RWPE2 (cell line): ENCODE results near the gene TRIM72.

Source experiments
- ATAC-seq: fragments of 200-7000 bp; cut with Tn5 transposase; 3 replicates; pipeline ENCODE4 v1.9.1; 2021; ENCODE audit warnings: low read depth
- DNase-seq: peaks from one replicate; pipeline ENCODE4 v3.0.0-alpha.2; 2020; ENCODE audit warnings: low spot score
- H3K27ac ChIP-seq: fragments of 450-650 bp; 2 replicates; pipeline ENCODE4 v1.5.1; 2017; ENCODE audit warnings: mild to moderate bottlenecking; ENCODE audit not compliant: poor library complexity, severe bottlenecking
- H3K27me3 ChIP-seq: fragments of 250-450 bp; sonication (Bioruptor Pico); 2 replicates; pipeline ENCODE4 v1.5.1; 2021; ENCODE audit warnings: mild to moderate bottlenecking, moderate library complexity; ENCODE audit not compliant: insufficient read depth, poor library complexity, severe bottlenecking
- H3K36me3 ChIP-seq: fragments of 250-450 bp; sonication (Bioruptor Pico); 2 replicates; pipeline ENCODE4 v1.5.1; 2020; ENCODE audit warnings: low read depth, mild to moderate bottlenecking, moderate library complexity
- H3K4me1 ChIP-seq: fragments of 250-450 bp; sonication (Bioruptor Pico); 2 replicates; pipeline ENCODE4 v1.5.1; 2021; ENCODE audit warnings: mild to moderate bottlenecking, moderate library complexity; ENCODE audit not compliant: insufficient read depth, poor library complexity, severe bottlenecking
- H3K4me3 ChIP-seq: fragments of 250-450 bp; sonication (Bioruptor Pico); 2 replicates; pipeline ENCODE4 v1.5.1; 2021; ENCODE audit warnings: mild to moderate bottlenecking, moderate library complexity; ENCODE audit not compliant: severe bottlenecking
- H3K9me3 ChIP-seq: fragments of 250-450 bp; sonication (Bioruptor Pico); 2 replicates; pipeline ENCODE4 v1.5.1; 2021; ENCODE audit warnings: mild to moderate bottlenecking, moderate library complexity; ENCODE audit not compliant: severe bottlenecking
- CTCF ChIP-seq: fragments of 450-650 bp; IDR thresholded peaks from one replicate; pipeline ENCODE4 v1.5.1; 2017; ENCODE audit warnings: mild to moderate bottlenecking, moderate library complexity; ENCODE audit not compliant: poor library complexity, severe bottlenecking

TRIM72 gene

GRCh38 chr16:31219154-31219741 lies 5.3 kb downstream of the TRIM72 start:
- Histone ChIP-seq H3K36me3 (no peaks in the 10 kb centered on the region), H3K27ac (no peak overlapping the region), H3K4me3 (no peak overlapping the region), H3K4me1 (no peaks in the 10 kb centered on the region), H3K27me3 (peaks cover 30% of the 10 kb centered on the region), H3K9me3 (no peaks in the 10 kb centered on the region)
- TF ChIP-seq CTCF, result no peak
- DNase-seq, result no peak
- no peak for ATAC-seq

GRCh38 chr16:31221357-31222160 lies 7.6 kb downstream of the TRIM72 start:
- no peak overlapping the region for H3K27ac ChIP-seq
- ATAC-seq, result no peak; the same call in 2 of the 3 replicates

GRCh38 chr16:31223044-31223443 lies 9.1 kb downstream of the TRIM72 start:
- no peaks in the 10 kb centered on the region for H3K9me3 ChIP-seq
- DNase-seq, result no peak
- ATAC-seq, result no peak

More at GRCh38 chr16:31221357-31222160, 7.6 kb downstream of the TRIM72 start:
- H3K4me3 ChIP-seq, result no peak overlapping the region
- no peak for DNase-seq
- no peaks in the 10 kb centered on the region for H3K9me3 ChIP-seq
- peaks cover 13% of the 10 kb centered on the region for H3K27me3 ChIP-seq
- no peak for TF ChIP-seq CTCF
- no peaks in the 10 kb centered on the region for H3K36me3 ChIP-seq
- no peaks in the 10 kb centered on the region for H3K4me1 ChIP-seq

GRCh38 chr16:31224092-31224955 lies 10.4 kb downstream of the TRIM72 start:
- DNase-seq (no peak), ATAC-seq (no peak)
- no peak overlapping the region for H3K27ac ChIP-seq
- no peaks in the 10 kb centered on the region for H3K36me3 ChIP-seq
- H3K9me3 ChIP-seq, result no peaks in the 10 kb centered on the region
- H3K4me3 ChIP-seq, result no peak overlapping the region
- no peak for TF ChIP-seq CTCF
- no peaks in the 10 kb centered on the region for H3K27me3 ChIP-seq
- H3K4me1 ChIP-seq, result no peaks in the 10 kb centered on the region

More at GRCh38 chr16:31223044-31223443, 9.1 kb downstream of the TRIM72 start:
- H3K27me3 ChIP-seq, result no peaks in the 10 kb centered on the region
- H3K4me3 ChIP-seq, result no peak overlapping the region
- TF ChIP-seq CTCF, result no peak
- no peaks in the 10 kb centered on the region for H3K4me1 ChIP-seq
- H3K36me3 ChIP-seq, result no peaks in the 10 kb centered on the region
- H3K27ac ChIP-seq, result no peak overlapping the region
